ENCODE data around the gene ICA1L.

GRCh38 chr2:202762556-202762955 lies 109.0 kb downstream of the ICA1L start:
- TF ChIP-seq POLR2A (IDR thresholded peaks at IDR 0.05; ENCODE audit: low read depth, low read length) (no peak), POLR2AphosphoS5 (IDR thresholded peaks at IDR 0.05; ENCODE audit: low read depth, low read length) (no peak), TAF1 (IDR thresholded peaks at IDR 0.05; ENCODE audit: borderline replicate concordance, low read depth, low read length) (no peak)

Measured in GM12892 (cell line).